Keratinocyte (primary cell): ENCODE data around the gene GOPC.

Experiments used
- EZH2 ChIP-seq: IDR thresholded peaks from one replicate; pipeline ENCODE4 v1.6.1; 2012; ENCODE audit warnings: inconsistent platforms, mild to moderate bottlenecking, low read length, moderate library complexity
- TF ChIP-seq, protein P1 (sequence below), 3 experiments: IDR thresholded peaks in 1 of 3; conservative IDR thresholded peaks in 1 of 3; optimal IDR thresholded peaks in 1 of 3; 2 replicates in 2 of 3; 3 replicates in 1 of 3; pipeline versions ENCODE3 to v1.5.1; 2011; ENCODE audit warnings: low read length in 3 of 3, mild to moderate bottlenecking in 3 of 3, moderate library complexity in 2 of 3, control low read depth in 1 of 3, inconsistent platforms in 1 of 3; ENCODE audit not compliant: insufficient read depth in 2 of 3; ENCODE audit errors: extremely low read depth in 1 of 3

DNA sequence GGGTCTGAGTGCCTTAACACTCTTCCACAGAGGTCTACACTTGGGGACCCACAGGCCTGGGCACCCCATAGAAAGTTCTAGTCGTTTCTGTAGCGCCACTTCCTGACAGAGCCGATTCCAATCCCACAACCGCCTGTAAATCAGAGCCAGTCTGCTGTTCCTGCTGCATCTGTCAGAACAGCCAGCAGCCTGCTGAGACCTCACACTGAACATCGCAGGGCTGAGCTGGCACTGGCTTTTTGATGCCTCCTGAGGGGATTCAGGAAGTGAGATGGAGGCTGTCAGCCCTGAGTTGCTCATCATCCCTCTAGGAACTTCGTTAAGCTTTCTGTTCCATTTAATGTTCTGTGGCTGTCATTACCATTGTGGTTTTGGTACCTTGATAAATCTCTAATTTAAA is 71.0 kb downstream of the GOPC start:
- TF ChIP-seq, protein P1, sequence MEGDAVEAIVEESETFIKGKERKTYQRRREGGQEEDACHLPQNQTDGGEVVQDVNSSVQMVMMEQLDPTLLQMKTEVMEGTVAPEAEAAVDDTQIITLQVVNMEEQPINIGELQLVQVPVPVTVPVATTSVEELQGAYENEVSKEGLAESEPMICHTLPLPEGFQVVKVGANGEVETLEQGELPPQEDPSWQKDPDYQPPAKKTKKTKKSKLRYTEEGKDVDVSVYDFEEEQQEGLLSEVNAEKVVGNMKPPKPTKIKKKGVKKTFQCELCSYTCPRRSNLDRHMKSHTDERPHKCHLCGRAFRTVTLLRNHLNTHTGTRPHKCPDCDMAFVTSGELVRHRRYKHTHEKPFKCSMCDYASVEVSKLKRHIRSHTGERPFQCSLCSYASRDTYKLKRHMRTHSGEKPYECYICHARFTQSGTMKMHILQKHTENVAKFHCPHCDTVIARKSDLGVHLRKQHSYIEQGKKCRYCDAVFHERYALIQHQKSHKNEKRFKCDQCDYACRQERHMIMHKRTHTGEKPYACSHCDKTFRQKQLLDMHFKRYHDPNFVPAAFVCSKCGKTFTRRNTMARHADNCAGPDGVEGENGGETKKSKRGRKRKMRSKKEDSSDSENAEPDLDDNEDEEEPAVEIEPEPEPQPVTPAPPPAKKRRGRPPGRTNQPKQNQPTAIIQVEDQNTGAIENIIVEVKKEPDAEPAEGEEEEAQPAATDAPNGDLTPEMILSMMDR (optimal IDR thresholded peaks at IDR 0.05 in 1 of 3, IDR thresholded peaks at IDR 0.05 in 1 of 3, conservative IDR thresholded peaks at IDR 0.05 in 1 of 3; ENCODE audit: extremely low read depth in 1 of 3, insufficient read depth in 2 of 3, low read length in 3 of 3): no peak
- no peak for TF ChIP-seq EZH2
